Stimulated activated naive B cell treated with anti-CD40 and anti-IgM and Interleukin-4, amounts not matched to agents 10 μg/mL and 1 μg/mL and 100 μg/mL, for 72 hours (primary cell): ENCODE results near the gene USP24.
"Not testable (repeated sequence)": the region's sequence is repeated elsewhere in the genome, so short reads cannot be mapped to it uniquely, and the experiment has no call there.

ENCODE experiments used
- ATAC-seq, 2 donors: fragments of 150-1000 bp; cut with Tn5 transposase; replicated peaks; 2 replicates each; pipeline ENCODE4 v1.10.0; 2021; ENCODE audit warnings: moderate library complexity in 1 of 2
- DNase-seq: peaks from one replicate; pipeline ENCODE4 v3.0.0; 2021
- H3K27ac Mint-ChIP-seq: one replicate; pipeline ENCODE4 v1.8.0; 2022; ENCODE audit warnings: mild to moderate bottlenecking, mixed read lengths
- H3K27me3 Mint-ChIP-seq, 2 donors: one replicate each; pipeline ENCODE4 v1.8.0; 2022; ENCODE audit warnings: mixed read lengths in 2 of 2
- H3K36me3 Mint-ChIP-seq, 2 donors: one replicate each; pipeline ENCODE4 v1.8.0; 2022; ENCODE audit warnings: mixed read lengths in 2 of 2, mild to moderate bottlenecking in 1 of 2
- H3K4me1 Mint-ChIP-seq, 2 donors: one replicate each; pipeline ENCODE4 v1.8.0; 2022; ENCODE audit warnings: mixed read lengths in 2 of 2, mild to moderate bottlenecking in 1 of 2
- H3K4me3 Mint-ChIP-seq, 2 donors: one replicate each; pipeline ENCODE4 v1.8.0; 2022; ENCODE audit warnings: mild to moderate bottlenecking in 2 of 2, mixed read lengths in 2 of 2, moderate library complexity in 1 of 2
- H3K9me3 Mint-ChIP-seq, 2 donors: one replicate each; pipeline ENCODE4 v1.8.0; 2022; ENCODE audit warnings: mixed read lengths in 2 of 2, mild to moderate bottlenecking in 1 of 2

USP24 gene

GRCh38 chr1:55031098-55031497 is 184.1 kb downstream of the USP24 start:
- not testable (repeated sequence) for ATAC-seq, DNase-seq, H3K27ac Mint-ChIP-seq, H3K36me3 Mint-ChIP-seq, H3K4me1 Mint-ChIP-seq, H3K4me3 Mint-ChIP-seq, H3K9me3 Mint-ChIP-seq
- peaks cover 25 to 29% of the 10 kb centered on the region in 2 donors for H3K27me3 Mint-ChIP-seq

- H3K27ac Mint-ChIP-seq, H3K36me3 Mint-ChIP-seq, ATAC-seq, H3K4me3 Mint-ChIP-seq, H3K4me1 Mint-ChIP-seq, H3K9me3 Mint-ChIP-seq, DNase-seq: not testable (repeated sequence)
- H3K27me3 Mint-ChIP-seq = peaks cover 0 to 19% of the 10 kb centered on the region in 2 donors
Measured at GRCh38 chr1:55026682-55027081, 188.5 kb downstream of the USP24 start.

GRCh38 chr1:55024163-55024562 is 191.0 kb downstream of the USP24 start:
- not testable (repeated sequence) for H3K36me3 Mint-ChIP-seq, H3K27ac Mint-ChIP-seq, H3K4me1 Mint-ChIP-seq, H3K9me3 Mint-ChIP-seq, ATAC-seq, H3K4me3 Mint-ChIP-seq, DNase-seq
- peaks cover 12 to 23% of the 10 kb centered on the region in 2 donors for H3K27me3 Mint-ChIP-seq

- no peak overlapping the region for H3K4me3 Mint-ChIP-seq
- peaks cover 18 to 27% of the 10 kb centered on the region in 2 donors for H3K27me3 Mint-ChIP-seq
- no peaks in the 10 kb centered on the region for H3K4me1 Mint-ChIP-seq
- no peaks in the 10 kb centered on the region for H3K36me3 Mint-ChIP-seq
- DNase-seq (peak; percentile 62), ATAC-seq (peak; percentile 96 to 100)
- no peak overlapping the region for H3K27ac Mint-ChIP-seq
- H3K9me3 Mint-ChIP-seq = no peaks in the 10 kb centered on the region
Measured at GRCh38 chr1:55021942-55022546, 193.1 kb downstream of the USP24 start.

GRCh38 chr1:55018395-55018794 is 196.8 kb downstream of the USP24 start:
- Mint-ChIP-seq H3K4me1 (no peaks in the 10 kb centered on the region), H3K27ac (no peak overlapping the region), H3K4me3 (no peak overlapping the region), H3K9me3 (no peaks in the 10 kb centered on the region), H3K36me3 (no peaks in the 10 kb centered on the region), H3K27me3 (peaks cover 35 to 44% of the 10 kb centered on the region in 2 donors)
- DNase-seq (no peak), ATAC-seq (no peak)
